Activated naive CD4-positive, alpha-beta T cell (primary cell): Measurements from ENCODE around the gene MEIKIN.

Experiments used
- DNase-seq, 4 experiments: peaks; one replicate each; lab custom pipeline; 2025; lab: John Stamatoyannopoulos, UW

The MEIKIN gene

DNA sequence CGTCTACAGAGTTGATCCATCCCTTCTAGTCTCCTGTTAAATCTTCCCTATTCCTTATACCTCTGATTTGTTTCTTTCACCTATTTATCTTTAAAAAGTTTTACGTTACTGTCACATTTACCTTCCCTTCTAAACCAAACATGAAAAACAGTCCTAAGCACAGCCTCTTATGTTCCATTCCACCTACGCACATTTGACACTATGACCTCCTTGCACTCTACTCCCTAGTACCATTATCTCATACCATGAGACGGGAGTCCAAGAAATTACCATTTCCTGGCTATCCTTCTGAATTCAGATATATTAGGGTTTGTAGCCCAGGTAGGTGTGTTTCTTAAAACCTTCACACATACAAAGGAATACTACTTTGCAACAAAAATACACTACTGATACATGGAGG lies 173.8 kb downstream of the MEIKIN start:
- no peak for DNase-seq

DNA sequence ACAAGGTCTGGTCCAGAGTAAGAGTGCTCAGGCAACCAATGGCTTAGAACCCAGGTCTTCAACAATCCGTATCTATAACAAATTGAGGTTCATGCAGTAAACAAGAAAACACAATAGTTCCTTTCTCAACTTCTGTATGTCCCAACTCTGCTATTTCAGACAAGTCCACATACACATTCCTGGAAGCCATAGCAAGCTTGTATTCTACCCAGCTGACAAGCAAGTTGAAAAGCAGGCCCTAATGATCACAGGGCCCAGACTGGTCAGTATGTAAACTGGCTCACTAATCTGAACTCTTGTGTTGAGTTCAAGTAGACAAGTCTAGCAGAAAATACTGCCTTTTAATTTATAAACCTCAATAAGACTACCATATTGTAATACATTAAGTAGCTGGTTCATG lies 175.5 kb downstream of the MEIKIN start:
- DNase-seq, result no peak

- DNase-seq, result no peak
Observed at GRCh38 chr5:131769336-131769735, 176.1 kb downstream of the MEIKIN start.

GRCh38 chr5:131767891-131768290 lies 177.6 kb downstream of the MEIKIN start:
- DNase-seq, result no peak

DNA sequence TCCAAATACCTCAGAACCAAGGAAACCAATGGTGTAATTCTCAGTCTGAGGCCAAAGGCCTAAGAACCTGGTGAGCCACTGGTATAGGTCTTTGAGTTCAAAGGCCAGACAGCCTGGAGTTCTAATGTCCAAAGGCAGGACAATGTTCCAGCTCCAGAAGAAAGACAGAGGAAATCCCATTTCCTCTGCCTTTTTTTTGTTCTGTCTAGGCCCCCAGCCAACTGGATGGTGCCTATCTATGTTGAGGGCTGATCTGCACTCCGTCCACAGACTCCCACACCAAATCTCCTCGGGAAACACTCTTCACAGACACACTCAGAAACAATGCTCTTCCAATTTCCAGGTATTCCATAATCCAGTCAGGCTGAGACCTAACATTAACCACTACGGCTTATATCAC lies 178.8 kb downstream of the MEIKIN start:
- no peak for DNase-seq

DNA sequence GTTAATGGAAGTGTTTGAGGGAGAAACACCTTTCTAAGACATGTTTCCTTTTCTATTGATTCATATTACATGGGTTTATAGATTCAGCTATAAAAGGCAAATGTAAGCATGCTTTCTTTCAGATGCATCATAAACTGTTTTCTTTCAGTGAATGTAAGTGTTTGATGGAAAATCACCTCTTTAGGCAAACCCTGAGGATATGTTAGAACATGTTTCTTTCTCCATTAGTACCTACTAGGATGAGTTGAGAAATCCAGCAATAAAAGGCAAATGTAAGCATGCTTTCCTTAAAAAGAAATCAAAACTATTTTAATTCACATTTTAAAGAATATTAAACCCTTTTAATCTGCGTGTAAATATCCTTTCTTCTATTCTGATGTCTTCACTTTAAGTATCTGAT lies 180.2 kb downstream of the MEIKIN start:
- DNase-seq, result no peak

- DNase-seq, result no peak
Observed at GRCh38 chr5:131763968-131764367, 181.5 kb downstream of the MEIKIN start.

DNA sequence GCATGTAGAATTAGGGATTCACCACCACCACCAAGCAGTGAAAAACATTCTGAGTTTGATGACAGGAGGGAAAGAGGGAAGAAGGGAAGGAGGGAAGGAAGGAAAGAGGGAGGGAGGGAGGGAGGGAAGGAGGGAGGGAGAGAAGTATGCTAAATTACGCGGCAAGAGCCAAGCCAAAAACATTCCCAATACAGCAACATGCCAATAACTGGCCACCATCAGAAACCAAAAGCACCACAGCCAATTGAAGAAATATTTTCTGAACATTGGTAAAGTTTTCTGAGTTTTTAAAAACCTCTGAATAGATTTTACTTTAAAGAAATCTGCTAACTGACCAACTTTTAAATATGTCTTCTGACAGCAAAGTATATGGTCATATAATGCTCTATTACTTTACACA lies 184.7 kb downstream of the MEIKIN start:
- no peak for DNase-seq

GRCh38 chr5:131759704-131760103 lies 185.8 kb downstream of the MEIKIN start:
- no peak for DNase-seq

- DNase-seq, result no peak
Observed at GRCh38 chr5:131758520-131758900, 187.0 kb downstream of the MEIKIN start.

DNA sequence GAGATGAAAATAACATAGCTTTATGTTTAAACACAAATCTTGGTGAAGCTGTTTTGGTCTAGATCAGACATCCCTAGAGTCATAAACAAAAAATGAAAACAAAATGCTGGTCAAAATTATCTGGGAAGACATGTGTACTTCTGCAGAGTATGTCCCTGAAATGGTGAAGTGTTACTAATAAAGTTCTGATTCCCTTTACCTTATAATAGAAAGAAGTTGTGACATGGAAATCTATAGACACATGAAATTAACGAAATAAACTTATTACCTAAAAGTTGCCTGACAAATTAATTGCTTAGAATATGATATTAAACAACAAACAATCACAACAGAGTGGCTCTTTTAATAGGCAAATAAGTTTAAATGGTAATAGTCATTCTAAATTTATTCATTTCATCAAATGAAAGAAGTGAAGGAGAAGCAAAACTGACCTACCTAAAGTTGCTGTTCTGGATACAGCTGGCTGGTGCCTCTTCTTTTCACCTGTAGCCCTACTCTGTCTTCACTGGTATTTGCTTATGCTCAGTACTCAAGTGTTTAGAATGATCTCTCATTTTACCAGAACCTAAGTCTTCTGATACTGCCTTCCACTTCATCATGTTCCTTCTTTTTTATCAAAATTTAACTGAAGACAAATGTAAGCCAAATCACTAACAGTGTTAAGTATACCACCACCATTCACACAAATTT lies 187.5 kb downstream of the MEIKIN start:
- DNase-seq, result no peak
